SH-SY5Y (cell line): ENCODE measurements around the gene UVSSA.

Experiments
- GATA2 ChIP-seq: IDR thresholded peaks from 2 replicates; pipeline ENCODE4 v1.6.1; 2011; ENCODE audit warnings: mild to moderate bottlenecking, low read depth, low read length
- GATA3 ChIP-seq: IDR thresholded peaks from 2 replicates; pipeline ENCODE4 v1.6.1; 2011; ENCODE audit warnings: low read depth, mild to moderate bottlenecking, low read length, moderate library complexity

GRCh38 chr4:1310796-1311631 is 36.0 kb upstream of the UVSSA start:
- TF ChIP-seq GATA3 (no peak), GATA2 (no peak)
